RWPE1 (cell line): Measurements from ENCODE around the gene GALNT12.

ENCODE experiments used
- CTCF ChIA-PET: fragments of 350-600 bp; sonication (Branson Sonifier 250); formaldehyde crosslinking; extraction: SDS; loops from one replicate; lab custom pipeline; 2021; lab: Yijun Ruan, JAX
- POLR2A ChIA-PET: fragments of 400-600 bp; formaldehyde crosslinking; extraction: SDS; loops from one replicate; lab custom pipeline; 2020; ENCODE audit warnings: antibody characterized with exemption; ENCODE audit not compliant: low non-redundant PET; lab: Yijun Ruan, JAX
- DNase-seq: peaks from one replicate; pipeline ENCODE4 v3.0.0; 2012; ENCODE audit warnings: low spot score
- H3K27ac ChIP-seq: fragments of 450-650 bp; 2 replicates; pipeline ENCODE4 v1.5.1; 2017
- TF ChIP-seq, protein P1 (sequence below): fragments of 450-650 bp; conservative IDR thresholded peaks from 2 replicates; pipeline ENCODE4 v1.5.1; 2017; ENCODE audit warnings: low read depth, mild to moderate bottlenecking

Gene GALNT12

DNA sequence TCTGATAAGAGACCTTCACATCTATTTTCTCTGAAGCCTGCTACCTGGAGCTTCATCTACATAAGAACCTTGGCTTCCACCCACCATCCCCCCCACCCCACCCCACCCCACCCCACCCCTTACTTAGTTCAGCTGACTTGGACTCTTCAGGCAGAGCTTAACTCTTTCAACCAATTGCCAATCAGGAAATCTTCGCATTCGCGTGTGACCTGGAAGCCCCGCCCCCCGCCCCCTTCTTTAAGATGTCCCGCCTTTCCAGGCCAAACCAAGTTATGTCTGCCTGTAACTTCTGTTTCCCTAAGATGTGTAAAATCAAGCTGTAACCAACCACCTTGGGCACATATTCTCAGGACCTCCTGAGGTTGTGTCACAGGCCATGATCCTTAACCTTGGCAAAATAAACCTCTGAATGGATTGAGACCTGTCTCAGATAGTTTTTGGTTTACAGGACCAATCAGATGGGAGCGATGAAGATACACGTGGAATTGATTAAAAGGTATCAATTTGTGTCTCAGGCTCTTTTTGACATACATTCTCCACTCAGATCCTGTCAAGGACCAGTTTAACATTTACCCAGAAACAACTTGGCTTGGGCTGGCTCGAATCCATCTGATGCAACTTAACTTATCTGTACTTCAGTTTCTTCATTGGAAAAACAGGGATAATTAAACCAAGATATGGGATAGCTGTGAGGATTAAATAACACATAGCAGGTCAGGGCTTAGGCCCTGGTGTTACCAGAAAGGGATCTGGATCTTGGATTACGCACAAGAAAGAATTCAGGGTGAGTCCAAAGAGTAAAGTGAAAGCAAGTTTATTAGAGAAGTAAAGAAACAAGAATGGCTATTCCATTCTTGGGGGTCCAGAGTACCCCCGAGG is 43.6 kb downstream of the GALNT12 start:
- ChIA-PET POLR2A (no interaction called here), CTCF (interaction anchor here (0.7 to 1.0 kb wide), 2 partner anchors 147 to 290 kb away, joined by 3 to 5 read pairs; no protein-coding TSS in a partner anchor)
- TF ChIP-seq, protein P1, sequence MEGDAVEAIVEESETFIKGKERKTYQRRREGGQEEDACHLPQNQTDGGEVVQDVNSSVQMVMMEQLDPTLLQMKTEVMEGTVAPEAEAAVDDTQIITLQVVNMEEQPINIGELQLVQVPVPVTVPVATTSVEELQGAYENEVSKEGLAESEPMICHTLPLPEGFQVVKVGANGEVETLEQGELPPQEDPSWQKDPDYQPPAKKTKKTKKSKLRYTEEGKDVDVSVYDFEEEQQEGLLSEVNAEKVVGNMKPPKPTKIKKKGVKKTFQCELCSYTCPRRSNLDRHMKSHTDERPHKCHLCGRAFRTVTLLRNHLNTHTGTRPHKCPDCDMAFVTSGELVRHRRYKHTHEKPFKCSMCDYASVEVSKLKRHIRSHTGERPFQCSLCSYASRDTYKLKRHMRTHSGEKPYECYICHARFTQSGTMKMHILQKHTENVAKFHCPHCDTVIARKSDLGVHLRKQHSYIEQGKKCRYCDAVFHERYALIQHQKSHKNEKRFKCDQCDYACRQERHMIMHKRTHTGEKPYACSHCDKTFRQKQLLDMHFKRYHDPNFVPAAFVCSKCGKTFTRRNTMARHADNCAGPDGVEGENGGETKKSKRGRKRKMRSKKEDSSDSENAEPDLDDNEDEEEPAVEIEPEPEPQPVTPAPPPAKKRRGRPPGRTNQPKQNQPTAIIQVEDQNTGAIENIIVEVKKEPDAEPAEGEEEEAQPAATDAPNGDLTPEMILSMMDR: no peak
- no peak overlapping the region for H3K27ac ChIP-seq
- DNase-seq: no peak

DNA sequence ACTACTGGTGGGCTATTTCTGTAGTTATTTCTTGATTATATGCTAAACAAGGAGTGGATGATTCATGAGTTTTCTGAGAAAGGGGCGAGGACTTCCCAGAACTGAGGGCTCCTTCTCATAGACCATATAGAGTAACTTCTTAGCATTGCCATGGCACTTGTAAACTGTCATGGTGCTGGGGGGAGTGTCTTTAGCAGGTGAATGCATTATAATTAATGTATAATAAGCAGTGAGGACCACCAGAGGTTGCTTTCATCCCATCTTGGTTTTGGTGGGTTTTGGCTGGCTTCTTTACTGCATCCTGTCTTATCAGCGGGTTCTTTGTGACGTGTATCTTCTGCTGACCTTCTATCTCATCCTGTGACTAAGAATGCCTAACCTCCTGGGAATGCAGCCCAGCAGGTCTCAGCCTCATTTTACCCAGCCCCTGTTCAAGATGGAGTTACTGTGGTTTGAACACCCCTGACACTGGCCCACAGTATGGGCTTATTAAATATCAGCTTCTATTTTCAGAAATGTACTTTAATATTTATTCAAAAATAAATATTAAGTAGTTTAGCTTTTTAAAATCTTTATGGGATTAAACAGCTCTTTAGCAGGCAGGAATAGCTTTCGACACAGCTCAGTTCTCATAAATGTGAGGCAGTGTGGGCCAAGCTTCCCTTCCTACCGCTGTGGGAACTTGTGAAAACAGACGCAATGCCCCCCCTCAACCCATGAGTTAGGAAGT is 44.4 kb downstream of the GALNT12 start:
- ChIA-PET POLR2A (no interaction called here), CTCF (interaction anchor here (0.5 to 1.0 kb wide), 6 partner anchors 146 to 1371 kb away, joined by 3 to 5 read pairs (median 4); no protein-coding TSS in a partner anchor)
- peak; percentile 24 for DNase-seq
- no peak overlapping the region for H3K27ac ChIP-seq
- TF ChIP-seq, protein P1: no peak

DNA sequence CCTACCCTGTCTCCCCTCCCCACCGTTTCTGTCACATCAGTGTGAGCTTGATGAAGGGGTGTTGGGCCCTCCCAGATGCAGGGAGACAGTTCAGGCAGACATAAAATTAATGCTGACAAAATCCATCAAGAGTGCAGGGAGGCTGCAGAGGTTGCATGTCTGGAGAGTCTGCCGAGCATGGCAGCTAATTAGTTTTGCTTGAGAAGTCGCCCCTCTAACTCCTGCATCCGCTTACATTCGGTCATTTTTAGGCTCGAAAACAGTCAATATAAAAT is 44.9 kb downstream of the GALNT12 start:
- DNase-seq: no peak
- no peak overlapping the region for H3K27ac ChIP-seq
- CTCF ChIA-PET: interaction anchor here (0.6 to 0.7 kb wide), 2 partner anchors 577 to 1205 kb away, joined by 3 to 4 read pairs; no protein-coding TSS in a partner anchor
- POLR2A ChIA-PET: no interaction called here
- TF ChIP-seq, protein P1: no peak

DNA sequence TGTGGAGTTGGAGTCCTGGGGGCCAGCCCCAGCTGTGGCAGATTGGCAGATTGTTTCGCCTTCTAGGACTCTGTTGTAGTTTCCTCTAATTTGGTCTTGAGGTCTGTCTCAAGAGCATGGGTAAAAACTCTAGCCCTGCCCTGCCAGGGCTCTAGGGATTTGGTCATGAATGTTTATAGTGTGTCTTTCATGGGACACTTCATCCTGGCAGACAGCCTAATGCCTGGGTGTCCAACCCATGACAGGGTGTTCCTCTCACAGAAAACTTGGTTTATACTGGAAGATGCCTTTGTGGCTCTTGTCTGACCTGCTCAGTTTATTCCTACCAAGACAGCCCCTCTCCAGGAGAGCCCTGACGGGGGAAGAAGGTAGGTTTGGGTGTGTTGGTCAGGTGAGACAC is 45.5 kb downstream of the GALNT12 start:
- TF ChIP-seq, protein P1: no peak
- CTCF ChIA-PET: interaction anchor here (0.6 kb wide), 1 partner anchor 122 kb away, joined by 3 read pairs; no protein-coding TSS in a partner anchor
- H3K27ac ChIP-seq: no peak overlapping the region
- no peak for DNase-seq
- POLR2A ChIA-PET: no interaction called here

DNA sequence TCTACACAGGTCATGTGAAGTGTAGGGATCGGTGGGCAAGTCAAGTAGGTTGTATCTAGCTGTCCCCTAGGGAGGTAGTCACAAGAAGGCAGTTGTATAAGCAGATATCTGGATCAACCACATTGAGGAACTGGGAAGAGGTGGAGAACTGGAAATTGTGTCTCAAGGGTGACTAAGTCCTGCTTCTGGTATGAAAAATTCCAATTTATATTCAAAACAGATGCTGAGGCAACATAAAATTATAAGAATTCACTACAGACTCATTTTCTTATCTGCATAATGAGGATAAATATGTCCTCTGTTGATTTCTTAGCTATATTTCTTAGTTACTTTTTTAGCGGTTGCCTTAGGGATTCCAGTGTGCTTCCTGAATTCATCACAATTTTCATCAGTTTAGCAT is 46.8 kb downstream of the GALNT12 start:
- ChIA-PET CTCF (interaction anchor here (0.7 to 1.0 kb wide), 2 partner anchors 12 to 144 kb away, joined by 4 to 5 read pairs; no protein-coding TSS in a partner anchor), POLR2A (no interaction called here)
- H3K27ac ChIP-seq: no peak overlapping the region
- TF ChIP-seq, protein P1: no peak
- no peak for DNase-seq

DNA sequence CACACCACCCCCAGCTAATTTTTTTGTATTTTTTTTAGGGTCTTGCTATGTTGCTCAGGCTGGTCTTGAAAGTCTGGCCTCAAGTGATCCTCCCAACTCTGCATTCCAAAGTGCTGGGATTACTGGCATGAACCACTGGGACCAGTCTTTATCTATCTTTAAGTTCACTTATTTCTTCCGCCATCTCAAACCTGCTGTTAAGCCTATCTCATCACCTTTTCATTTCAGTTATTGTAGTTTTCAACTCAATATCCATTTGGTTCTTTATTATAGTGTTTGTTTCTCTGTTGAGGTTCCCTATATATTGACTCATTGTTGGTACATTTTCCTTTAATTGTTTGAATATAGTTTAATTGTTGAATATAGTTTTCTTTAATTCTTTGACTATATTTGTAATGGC is 48.1 kb downstream of the GALNT12 start:
- DNase-seq: no peak
- CTCF ChIA-PET: no interaction called here
- H3K27ac ChIP-seq: no peak overlapping the region
- POLR2A ChIA-PET: no interaction called here
- TF ChIP-seq, protein P1: no peak
